Amniotic stem cell (primary cell): Measurements from ENCODE around the gene CYB561A3.

Source experiments
- DNase-seq: peaks from one replicate; lab custom pipeline; 2025; lab: John Stamatoyannopoulos, UW

Gene CYB561A3

DNA sequence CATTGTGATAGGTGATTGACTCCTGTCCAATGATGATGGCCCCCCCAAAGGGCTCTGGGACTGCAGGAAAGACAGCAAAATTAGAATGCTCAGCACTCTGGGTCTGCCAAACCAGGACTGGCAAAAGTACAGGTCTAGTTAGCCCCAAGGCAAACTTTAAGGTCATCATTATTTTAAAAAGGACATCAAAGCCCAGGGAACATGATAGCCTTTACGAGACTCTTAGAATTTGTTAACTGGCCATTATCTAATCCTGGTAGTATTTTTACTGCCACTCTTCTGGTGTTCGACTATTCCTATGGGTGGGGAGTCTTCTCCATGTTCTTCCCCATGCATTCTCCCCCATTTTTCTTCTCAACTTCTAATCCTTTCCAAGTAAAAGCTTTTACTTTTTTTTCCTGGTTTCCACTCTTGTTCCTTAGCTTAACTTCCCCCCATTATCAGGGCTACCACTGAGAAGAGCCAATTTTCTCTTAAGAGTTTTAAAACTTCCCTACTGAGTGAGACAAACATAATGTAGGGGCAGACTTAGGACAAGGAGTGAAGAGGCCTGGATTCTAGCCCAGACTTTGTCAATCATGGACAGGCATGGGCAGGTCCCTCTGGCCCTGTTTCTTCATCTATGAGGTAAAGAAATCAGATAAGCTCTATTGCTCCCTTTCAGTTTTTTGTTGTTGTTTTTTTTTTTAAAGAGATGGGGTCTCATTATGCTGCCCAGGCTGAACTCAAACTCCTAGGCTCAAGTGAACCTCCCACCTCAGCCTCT lies 35.9 kb downstream of the CYB561A3 start:
- no peak for DNase-seq

DNA sequence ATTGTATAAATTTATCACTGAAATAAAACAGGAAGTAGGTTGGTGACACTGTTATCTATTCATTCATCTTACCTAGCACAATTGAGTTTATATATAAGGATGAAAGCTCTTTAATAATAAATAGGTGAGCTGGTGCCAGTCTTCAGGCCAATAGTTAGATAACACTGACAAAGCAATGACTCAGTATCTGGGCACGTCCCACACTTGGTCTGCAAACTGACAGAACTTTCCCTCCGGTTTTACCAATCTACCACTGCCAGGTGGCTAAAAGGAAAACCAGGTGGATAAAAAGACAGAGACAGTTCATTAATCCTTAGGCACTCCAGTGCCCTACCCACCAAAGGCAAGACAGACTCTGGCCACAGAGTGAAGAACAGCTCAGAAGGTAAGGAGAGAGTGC lies 46.4 kb downstream of the CYB561A3 start:
- no peak for DNase-seq

DNA sequence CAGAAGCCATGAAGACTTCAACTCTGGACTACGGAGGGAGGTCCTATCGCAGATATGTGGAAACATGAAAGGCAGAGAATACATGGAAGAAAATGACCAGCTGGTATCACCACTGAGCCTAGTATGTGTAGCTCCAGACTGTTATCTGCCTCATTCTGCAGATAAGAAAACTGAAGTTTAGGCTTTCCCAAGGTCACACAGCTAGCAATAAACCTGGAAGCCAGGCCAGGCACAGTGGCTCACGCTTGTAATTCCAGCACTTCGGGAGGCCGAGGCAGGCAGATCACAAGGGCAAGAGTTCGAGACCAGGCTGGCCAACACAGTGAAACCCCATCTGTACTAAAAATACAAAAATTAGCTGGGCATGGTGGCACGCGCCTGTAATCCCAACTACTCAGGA lies 50.9 kb downstream of the CYB561A3 start:
- no peak for DNase-seq

DNA sequence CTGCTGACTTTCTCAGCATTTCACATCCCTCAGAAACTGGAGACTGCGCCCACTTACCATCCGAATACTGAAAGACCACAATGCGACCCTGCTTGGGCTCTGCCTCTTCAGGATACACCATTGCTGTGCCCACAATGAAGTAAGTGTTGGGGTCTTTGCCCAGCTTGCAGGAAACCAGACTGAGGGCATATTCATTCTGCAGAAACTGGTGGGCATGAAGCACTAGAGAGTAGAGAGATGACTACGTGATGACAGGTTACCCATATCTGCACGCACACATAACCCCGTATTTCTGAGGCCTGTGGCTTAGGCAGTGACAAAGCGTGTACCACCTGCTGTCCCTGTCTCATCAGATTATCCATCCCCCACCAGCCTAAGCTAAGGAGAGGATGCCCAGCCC lies 51.9 kb downstream of the CYB561A3 start:
- no peak for DNase-seq

DNA sequence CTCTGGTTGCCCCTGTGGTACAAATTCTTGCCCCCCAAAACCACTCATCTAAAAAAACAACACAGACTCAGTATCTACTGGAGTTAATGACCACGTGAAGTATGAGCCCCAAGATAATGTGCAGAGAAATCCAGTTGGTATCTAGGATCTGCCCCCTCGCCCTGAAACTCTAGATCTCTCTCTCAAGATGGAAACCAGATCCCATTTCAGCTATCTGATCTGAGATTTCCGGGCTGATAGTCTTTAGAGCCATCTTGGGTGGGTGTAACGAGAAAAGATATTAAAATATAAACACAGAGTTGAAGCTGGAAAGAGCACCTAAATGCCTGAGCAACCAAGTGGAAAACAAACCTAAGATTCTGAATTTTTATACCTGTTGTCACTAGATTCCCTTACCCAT lies 52.5 kb downstream of the CYB561A3 start:
- no peak for DNase-seq

DNA sequence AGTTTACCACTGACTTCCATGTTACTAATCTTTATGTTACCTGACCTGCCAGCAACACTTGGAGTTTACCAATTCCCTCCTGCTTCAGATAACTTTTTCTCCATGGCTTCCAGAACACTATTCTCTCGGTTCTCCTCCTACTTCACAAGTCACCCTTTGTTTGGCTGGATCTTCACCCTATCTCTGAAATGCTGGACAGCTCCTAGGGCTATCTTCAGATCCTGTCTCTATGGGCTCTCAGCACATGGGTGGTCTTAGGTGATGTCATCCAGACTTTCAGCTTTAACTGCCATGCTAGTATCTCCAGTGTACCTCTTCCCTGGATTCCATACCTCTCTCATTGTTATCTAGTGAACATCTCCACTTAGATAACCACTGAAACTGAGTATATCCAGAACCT lies 54.3 kb downstream of the CYB561A3 start:
- no peak for DNase-seq

DNA sequence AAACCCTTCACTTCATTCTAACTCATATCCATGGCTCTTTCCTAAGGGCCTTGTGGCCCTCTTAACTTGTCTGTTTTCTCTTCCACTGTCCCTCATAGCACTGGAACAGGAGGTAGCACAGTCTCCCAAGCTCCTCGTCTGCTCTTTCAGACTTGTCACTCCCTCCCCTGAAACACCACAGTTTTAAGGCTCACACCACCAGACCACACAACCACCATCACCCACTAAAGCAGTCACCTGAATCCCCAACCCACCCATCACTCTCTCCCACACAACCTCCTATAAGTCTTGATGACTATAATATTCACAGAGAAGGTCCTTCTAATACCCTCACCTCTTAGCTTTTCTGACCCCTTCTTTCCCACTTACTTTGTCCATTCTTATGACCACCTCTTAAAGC lies 55.5 kb downstream of the CYB561A3 start:
- DNase-seq = no peak

DNA sequence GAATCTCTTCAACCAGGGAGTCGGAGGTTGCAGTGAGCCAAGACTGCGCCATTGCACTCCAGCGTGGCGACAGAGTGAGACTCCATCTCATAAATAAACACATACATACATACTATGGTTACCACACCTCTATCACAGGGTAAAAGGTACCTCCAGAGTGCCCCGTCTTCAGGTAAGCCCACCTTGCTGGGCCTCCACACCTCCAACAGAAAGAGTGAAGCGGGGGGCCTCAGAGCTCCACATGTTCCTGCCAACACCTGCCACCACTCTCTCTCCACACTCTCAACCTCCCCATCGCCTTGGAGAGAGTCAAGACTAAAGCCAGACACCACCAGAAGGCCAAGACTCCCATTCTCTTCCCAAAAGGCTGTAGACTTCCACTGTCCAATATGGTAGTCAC lies 56.3 kb downstream of the CYB561A3 start:
- DNase-seq = no peak

DNA sequence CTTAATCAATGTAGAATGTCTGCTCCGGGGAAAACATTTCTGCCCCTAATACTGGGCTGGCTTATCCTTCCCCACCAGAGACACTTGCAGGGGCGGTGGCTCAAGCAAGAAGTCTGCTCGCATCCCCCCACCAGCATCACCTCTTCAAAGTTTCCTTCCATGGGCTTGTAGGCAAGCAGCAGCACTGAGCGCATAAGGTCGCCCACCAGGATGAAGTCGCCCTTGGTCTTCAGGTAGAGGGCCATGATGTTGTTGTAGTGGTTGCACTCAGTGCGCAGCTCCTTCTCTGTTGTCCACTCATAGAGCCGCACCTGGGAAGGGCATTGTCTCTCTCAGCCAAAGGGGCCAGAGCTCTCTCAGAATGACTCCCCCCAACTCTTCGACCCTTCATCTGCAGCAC lies 58.0 kb downstream of the CYB561A3 start:
- DNase-seq = no peak

DNA sequence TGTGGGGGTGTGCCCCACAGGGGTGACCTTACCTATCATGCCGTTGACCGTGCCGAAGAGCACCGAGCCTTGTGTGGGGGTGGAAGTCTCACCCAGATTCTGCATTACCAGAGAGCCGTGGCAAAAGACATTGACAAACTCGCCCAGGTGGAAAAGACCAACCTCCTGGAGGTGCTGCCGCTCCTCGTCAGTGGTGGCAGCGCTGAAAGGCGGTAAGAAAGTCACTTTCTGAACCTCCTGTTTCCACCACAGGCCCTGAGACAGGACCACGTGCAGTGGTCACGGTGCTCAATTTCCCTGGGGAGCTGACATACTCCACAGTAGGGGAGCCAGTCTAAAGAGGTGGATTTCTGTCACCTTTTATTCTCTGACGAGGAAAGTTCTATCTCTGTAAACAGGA lies 59.1 kb downstream of the CYB561A3 start:
- no peak for DNase-seq
